Peyer's patch (tissue), 4 donors: Measurements from ENCODE around the gene AFG1L.

Source experiments
- CTCF ChIP-seq, 6 experiments: fragments of 450-650 bp in 4 of 6; fragments of 200-600 bp in 2 of 6; sonication (generic) in 1 of 6; IDR thresholded peaks; one replicate each; pipeline ENCODE4 v1.5.1; 2017 to 2019; ENCODE audit warnings: antibody characterized with exemption in 6 of 6, mild to moderate bottlenecking in 3 of 6, moderate library complexity in 1 of 6
- POLR2A ChIP-seq, 2 donors: fragments of 450-650 bp; IDR thresholded peaks; one replicate each; pipeline ENCODE4 v1.5.1; 2017; ENCODE audit warnings: antibody characterized with exemption in 2 of 2, mild to moderate bottlenecking in 2 of 2, moderate library complexity in 2 of 2

DNA sequence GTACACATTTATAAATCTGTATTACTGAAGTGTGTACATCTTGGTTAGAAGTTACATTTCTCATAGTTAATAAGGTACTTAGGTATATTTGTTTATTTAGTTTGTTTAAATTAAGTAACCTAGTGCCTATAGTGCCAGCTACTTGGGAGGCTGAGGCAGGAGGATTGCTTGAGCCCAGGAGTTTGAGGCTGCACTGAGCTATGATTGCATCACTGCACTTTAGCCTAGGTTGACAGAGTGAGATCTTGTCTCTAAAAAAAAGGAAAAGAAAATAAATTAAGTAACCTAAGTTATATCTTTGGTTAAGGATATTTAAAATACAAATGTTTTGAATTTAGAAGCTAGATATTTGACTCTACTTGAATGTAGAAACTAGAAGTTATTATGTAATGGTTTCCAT is 9.5 kb upstream of the AFG1L start:
- TF ChIP-seq CTCF (IDR thresholded peaks at IDR 0.05) (no peak), POLR2A (IDR thresholded peaks at IDR 0.05) (no peak)
